ENCODE data around the gene OPA3. TPM values are rescaled to one million over a fixed set of nuclear protein-coding genes. Genes with fewer than 3 reads are reported as not detected.
"Not testable (repeated sequence)": the region's sequence is repeated elsewhere in the genome, so short reads cannot be mapped to it uniquely, and the experiment has no call there.

OPA3 gene
- total and polyA plus RNA-seq, 8 donors = under 0.01 to 27.5 (median 3.7) TPM

DNA sequence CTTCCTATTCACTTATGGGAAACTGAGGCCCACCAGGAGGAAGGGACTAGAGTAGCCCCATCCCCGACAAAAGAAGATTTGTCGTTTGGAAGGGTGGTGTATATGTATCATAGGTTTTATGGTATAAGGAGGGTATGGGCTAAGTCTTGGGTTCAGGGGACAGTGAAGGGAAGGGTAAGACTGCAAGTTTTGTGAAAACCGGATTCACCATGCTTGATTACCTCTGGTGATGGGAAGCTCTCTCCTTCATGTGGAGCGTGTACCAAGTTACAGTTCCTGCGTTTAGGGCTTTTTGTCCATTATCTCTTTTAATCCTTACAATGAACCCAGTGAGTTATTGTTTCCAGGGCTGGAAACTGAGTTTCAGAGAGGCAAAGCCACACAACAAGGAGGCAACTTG is 73.5 kb downstream of the OPA3 start:
- intact Hi-C loops (cut with DNase I; ENCODE audit: low total_unique reads) = no loop called here
- TF ChIP-seq CTCF (IDR thresholded peaks at IDR 0.05) = no peak
- TF ChIP-seq POLR2AphosphoS5 (IDR thresholded peaks at IDR 0.05) = no peak
- no peak for TF ChIP-seq POLR2A (IDR thresholded peaks at IDR 0.05)
- no peak for TF ChIP-seq EP300 (IDR thresholded peaks at IDR 0.05)
- Histone ChIP-seq H3K27ac (peak overlapping the region in 4 of 5 donors; percentile 91 to 97 (median 96)), H3K4me1 (peaks cover 68 to 76% (median 72%) of the 10 kb centered on the region in 4 donors), H3K4me3 (peak overlapping the region in 1 of 4 donors; percentile 15), H3K27me3 (no peaks in the 10 kb centered on the region), H3K9me3 (no peaks in the 10 kb centered on the region), H3K36me3 (peaks cover 0 to 20% (median 6%) of the 10 kb centered on the region in 4 donors)
- WGBS, 5 donors = 75 to 88% (median 85%) methylated on average over 5 of the region's 5 CpGs
- no peak for DNase-seq

DNA sequence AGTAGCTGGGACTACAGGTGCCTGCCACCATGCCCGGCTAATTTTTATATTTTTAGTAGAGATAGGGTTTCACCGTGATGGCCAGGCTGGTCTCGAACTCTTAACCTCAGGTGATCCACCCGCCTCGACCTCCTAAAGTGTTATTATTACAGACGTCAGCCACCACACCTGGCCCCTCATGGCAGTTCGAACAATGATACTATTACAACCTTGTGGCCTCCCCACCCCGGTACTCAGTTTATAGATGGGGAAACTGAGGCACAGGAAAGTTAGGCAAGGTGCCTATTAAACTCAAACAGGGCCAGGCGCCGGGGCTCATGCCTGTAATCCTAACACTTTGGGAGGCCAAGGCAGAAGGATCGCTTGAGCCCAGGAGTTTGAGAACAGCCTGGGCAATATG is 74.2 kb downstream of the OPA3 start:
- DNase-seq; H3K27me3 ChIP-seq; H3K9me3 ChIP-seq; intact Hi-C loops (cut with DNase I; ENCODE audit: low total_unique reads): not testable (repeated sequence)
- WGBS, 5 donors = 72 to 80% (median 78%) methylated on average over 11 of the region's 11 CpGs
- peak overlapping the region; percentile 88 to 98 (median 92) for H3K4me3 ChIP-seq
- H3K27ac ChIP-seq = peak overlapping the region; percentile 33 to 97 (median 96)
- H3K36me3 ChIP-seq = peaks cover 0 to 14% (median under 1%) of the 10 kb centered on the region in 4 donors
- H3K4me1 ChIP-seq = peaks cover 66 to 76% (median 72%) of the 10 kb centered on the region in 4 donors

GRCh38 chr19:45509692-45510015 is 74.9 kb downstream of the OPA3 start:
- Histone ChIP-seq H3K36me3 (peaks cover 0 to 14% (median 0%) of the 10 kb centered on the region in 4 donors), H3K4me3 (peak overlapping the region; percentile 88 to 98 (median 92)), H3K4me1 (peaks cover 59 to 73% (median 67%) of the 10 kb centered on the region in 4 donors), H3K27ac (peak overlapping the region; percentile 91 to 97 (median 96)), H3K27me3 (no peaks in the 10 kb centered on the region), H3K9me3 (no peaks in the 10 kb centered on the region)
- DNase-seq = no peak
- TF ChIP-seq CTCF (IDR thresholded peaks at IDR 0.05) (no peak), POLR2A (IDR thresholded peaks at IDR 0.05) (no peak), EP300 (IDR thresholded peaks at IDR 0.05) (no peak), POLR2AphosphoS5 (IDR thresholded peaks at IDR 0.05) (no peak)
- WGBS, 5 donors = 4 to 11% (median 6%) methylated on average over 2 to 3 of the region's 3 CpGs
- intact Hi-C loops (cut with DNase I; ENCODE audit: low total_unique reads) = no loop called here

- peaks cover 53 to 67% (median 61%) of the 10 kb centered on the region in 4 donors for H3K4me1 ChIP-seq
- no peak for TF ChIP-seq POLR2A (IDR thresholded peaks at IDR 0.05)
- peak in 1 of 7 experiments; percentile 10 for TF ChIP-seq CTCF (IDR thresholded peaks at IDR 0.05)
- TF ChIP-seq POLR2AphosphoS5 (IDR thresholded peaks at IDR 0.05) = peak in 1 of 3 donors; percentile 61
- intact Hi-C loops (cut with DNase I; ENCODE audit: low total_unique reads) = no loop called here
- H3K27me3 ChIP-seq = no peaks in the 10 kb centered on the region
- DNase-seq = peak; percentile 73 to 83
- peaks cover 0 to 14% (median 0%) of the 10 kb centered on the region in 4 donors for H3K36me3 ChIP-seq
- WGBS, 5 donors = 1 to 2% (median 1%) methylated on average over 23 to 28 of the region's 28 CpGs
- H3K9me3 ChIP-seq = no peaks in the 10 kb centered on the region
- H3K4me3 ChIP-seq = peak overlapping the region; percentile 88 to 98 (median 92)
- peak overlapping the region; percentile 91 to 97 (median 96) for H3K27ac ChIP-seq
Measured at GRCh38 chr19:45508861-45509691, 75.5 kb downstream of the OPA3 start.

Data from stomach (tissue), 9 donors.